ENCODE data around the gene PTPN18.

GRCh38 chr2:130316596-130316995, 39.3 kb upstream of the PTPN18 start:
- no peak for TF ChIP-seq POLR2A (IDR thresholded peaks at IDR 0.05)
- TF ChIP-seq CTCF (IDR thresholded peaks at IDR 0.05), result no peak
